ENCODE measurements around the gene STOM.

- TF ChIP-seq ATF3 (IDR thresholded peaks at IDR 0.05; ENCODE audit: borderline replicate concordance, extremely low read depth, low read depth, low read length) (no peak), KDM1A (IDR thresholded peaks at IDR 0.05; ENCODE audit: borderline replicate concordance) (no peak), ZNF24 (IDR thresholded peaks at IDR 0.05) (no peak), SKIL (IDR thresholded peaks at IDR 0.05; ENCODE audit: low read depth, poor library complexity, severe bottlenecking) (no peak), CTCF (IDR thresholded peaks at IDR 0.05 in 2 of 3, conservative IDR thresholded peaks at IDR 0.05 in 1 of 3; ENCODE audit: control insufficient read depth in 2 of 3, extremely low read depth in 1 of 3, insufficient read depth in 1 of 3, low read depth in 3 of 3, low read length in 3 of 3) (peak in 1 of 3 experiments; percentile 9; a peak in 2 of 6 replicates), TCF12 (IDR thresholded peaks at IDR 0.05; ENCODE audit: low read depth, low read length) (no peak), NKRF (conservative IDR thresholded peaks at IDR 0.05) (no peak), EP300 (IDR thresholded peaks at IDR 0.05; ENCODE audit: borderline replicate concordance in 1 of 2, control insufficient read depth in 1 of 2, low read depth in 2 of 2, low read length in 2 of 2) (no peak), RCOR1 (conservative IDR thresholded peaks at IDR 0.05; ENCODE audit: low read depth, low read length) (no peak)
These were observed 6.3 kb upstream of the STOM start for GRCh38 chr9:121376214-121376830.

All from GM12878 (cell line).